Neural cell (in vitro differentiated cells): ENCODE results near the gene CAMK2B. TPM values are rescaled to one million over a fixed set of nuclear protein-coding genes. Genes with fewer than 3 reads are reported as not detected.

Source experiments
- H2AFZ ChIP-seq: fragments of 200-600, 300-800 bp; sonication (generic), shearing (Covaris generic); 2 replicates; pipeline ENCODE4 v1.6.0; 2014; ENCODE audit warnings: low read depth, mild to moderate bottlenecking, antibody characterized with exemption, low read length, moderate library complexity
- H3F3A ChIP-seq: fragments of 200-600 bp; shearing (Covaris generic); 2 replicates; pipeline ENCODE4 v1.6.1; 2016; ENCODE audit warnings: mild to moderate bottlenecking, moderate library complexity, mixed read lengths, antibody characterized with exemption, low read length; ENCODE audit not compliant: insufficient read depth, poor library complexity, severe bottlenecking
- H3K27ac ChIP-seq: fragments of 200-600, 300-800 bp; sonication (generic), shearing (Covaris generic); 2 replicates; pipeline ENCODE4 v1.5.1; 2014; ENCODE audit warnings: mild to moderate bottlenecking, low read length, moderate library complexity
- H3K27me3 ChIP-seq: fragments of 300-800, 200-600 bp; sonication (generic), shearing (Covaris generic); 2 replicates; pipeline ENCODE4 v1.6.0; 2014; ENCODE audit warnings: mild to moderate bottlenecking, low read depth, low read length, moderate library complexity; ENCODE audit not compliant: insufficient read depth
- H3K36me3 ChIP-seq: fragments of 300-800, 200-600 bp; sonication (generic), shearing (Covaris generic); 2 replicates; pipeline ENCODE4 v1.5.1; 2014; ENCODE audit warnings: mild to moderate bottlenecking, antibody characterized with exemption, low read length, moderate library complexity; ENCODE audit not compliant: insufficient read depth
- H3K4me2 ChIP-seq: fragments of 300-800, 200-600 bp; sonication (generic), shearing (Covaris generic); 2 replicates; pipeline ENCODE4 v1.6.0; 2014; ENCODE audit warnings: mild to moderate bottlenecking, low read length
- H3K4me3 ChIP-seq: fragments of 300-800, 200-600 bp; sonication (generic), shearing (Covaris generic); 2 replicates; pipeline ENCODE4 v1.5.1; 2014; ENCODE audit warnings: mild to moderate bottlenecking, low read length, moderate library complexity
- H3K79me2 ChIP-seq: fragments of 200-600 bp; shearing (Covaris generic); replicated peaks from 2 replicates; pipeline ENCODE4 v1.6.0; 2014; ENCODE audit warnings: mild to moderate bottlenecking, low read length, moderate library complexity; ENCODE audit not compliant: insufficient read depth
- H3K9ac ChIP-seq: fragments of 300-800, 200-600 bp; sonication (generic), shearing (Covaris generic); 2 replicates; pipeline ENCODE4 v1.6.1; 2016; ENCODE audit warnings: mild to moderate bottlenecking, low read length, mixed read lengths
- H3K9me2 ChIP-seq: fragments of 200-600 bp; shearing (Covaris generic); 2 replicates; pipeline ENCODE4 v1.6.1; 2016; ENCODE audit warnings: mild to moderate bottlenecking, low read length, mixed read lengths; ENCODE audit not compliant: insufficient read depth
- H3K9me3 ChIP-seq: fragments of 200-600, 300-800 bp; sonication (generic), shearing (Covaris generic); 2 replicates; pipeline ENCODE4 v1.6.1; 2016; ENCODE audit warnings: mild to moderate bottlenecking, mixed run types, low read length, moderate library complexity, mixed read lengths
- H4K20me1 ChIP-seq: fragments of 200-600 bp; shearing (Covaris generic); 2 replicates; pipeline ENCODE4 v1.6.1; 2016; ENCODE audit warnings: mild to moderate bottlenecking, mixed run types; ENCODE audit not compliant: insufficient read depth
- EP300 ChIP-seq: fragments of 450-650 bp; conservative IDR thresholded peaks from 2 replicates; pipeline ENCODE4 v1.6.1; 2014; ENCODE audit warnings: antibody characterized with exemption, mild to moderate bottlenecking, moderate library complexity; ENCODE audit not compliant: poor library complexity, severe bottlenecking
- EZH2 ChIP-seq: fragments of 200-600, 300-800 bp; shearing (Covaris generic), sonication (generic); IDR thresholded peaks from 2 replicates; pipeline ENCODE4 v1.6.1; 2014; ENCODE audit warnings: antibody characterized with exemption, low read length, borderline replicate concordance, mild to moderate bottlenecking; ENCODE audit not compliant: insufficient read depth, poor library complexity, severe bottlenecking
- MXI1 ChIP-seq: fragments of 450-650 bp; conservative IDR thresholded peaks from 2 replicates; pipeline ENCODE4 v1.6.1; 2014; ENCODE audit warnings: antibody characterized with exemption, mild to moderate bottlenecking; ENCODE audit not compliant: poor library complexity, severe bottlenecking
- POLR2AphosphoS5 ChIP-seq: IDR thresholded peaks from 2 replicates; pipeline ENCODE4 v1.6.1; 2012
- RAD21 ChIP-seq: fragments of 450-650 bp; conservative IDR thresholded peaks from 2 replicates; pipeline ENCODE4 v1.6.1; 2014; ENCODE audit warnings: antibody characterized with exemption, mild to moderate bottlenecking, moderate library complexity
- SMC3 ChIP-seq: fragments of 450-650 bp; conservative IDR thresholded peaks from 2 replicates; pipeline ENCODE4 v1.6.1; 2014; ENCODE audit warnings: antibody characterized with exemption, mild to moderate bottlenecking, moderate library complexity; ENCODE audit not compliant: poor library complexity
- TAF1 ChIP-seq: IDR thresholded peaks from 2 replicates; pipeline ENCODE4 v1.6.1; 2012; ENCODE audit warnings: low read depth
- polyA plus RNA-seq: library from polyadenylated mRNA; depleted of rRNA; stranded (reverse); fragments of >200 nt; gene quantifications from 2 replicates; pipeline ENCODE4 v1.2.3, GENCODE V29; 2014
- TF ChIP-seq, protein P1 (sequence below): fragments of 450-650 bp; IDR thresholded peaks from 2 replicates; pipeline ENCODE4 v1.5.1; 2014; ENCODE audit warnings: antibody characterized with exemption, mild to moderate bottlenecking, moderate library complexity; ENCODE audit not compliant: poor library complexity, severe bottlenecking
- TF ChIP-seq, protein P2 (sequence below): IDR thresholded peaks from 2 replicates; pipeline ENCODE4 v1.6.1; 2012; ENCODE audit warnings: borderline replicate concordance

The CAMK2B gene
- polyA plus RNA-seq, 1 donor from 2014 or later: 67.3 TPM

DNA sequence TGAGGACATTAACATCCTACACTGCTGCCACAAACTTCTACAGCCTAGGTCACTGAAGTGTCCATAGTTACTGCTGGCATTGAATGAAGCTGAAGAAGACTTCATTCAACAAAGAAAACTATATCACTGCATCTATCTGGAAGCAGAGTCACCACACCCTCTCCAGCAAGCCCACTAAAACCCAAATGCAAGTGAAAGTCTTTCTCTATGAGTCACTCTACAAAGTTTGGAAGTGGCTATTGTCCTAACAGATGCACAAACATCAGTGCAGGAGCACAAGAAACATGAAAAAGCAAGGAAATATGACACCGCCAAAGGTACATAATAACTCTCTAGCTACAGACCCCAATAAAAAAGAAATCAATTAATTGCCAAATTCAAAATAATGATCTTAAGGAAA lies 43.5 kb upstream of the CAMK2B start:
- Histone ChIP-seq H2AFZ (no peak overlapping the region), H3K9ac (no peak overlapping the region), H3K9me3 (no peaks in the 10 kb centered on the region), H3F3A (no peaks in the 10 kb centered on the region), H4K20me1 (no peaks in the 10 kb centered on the region), H3K4me3 (no peak overlapping the region), H3K9me2 (no peaks in the 10 kb centered on the region), H3K36me3 (no peaks in the 10 kb centered on the region), H3K27ac (no peak overlapping the region), H3K79me2 (no peaks in the 10 kb centered on the region), H3K4me2 (no peak overlapping the region), H3K27me3 (no peaks in the 10 kb centered on the region)
- TF ChIP-seq POLR2AphosphoS5 (no peak), RAD21 (no peak), EZH2 (no peak), SMC3 (no peak), TAF1 (no peak)
- TF ChIP-seq, protein P1, sequence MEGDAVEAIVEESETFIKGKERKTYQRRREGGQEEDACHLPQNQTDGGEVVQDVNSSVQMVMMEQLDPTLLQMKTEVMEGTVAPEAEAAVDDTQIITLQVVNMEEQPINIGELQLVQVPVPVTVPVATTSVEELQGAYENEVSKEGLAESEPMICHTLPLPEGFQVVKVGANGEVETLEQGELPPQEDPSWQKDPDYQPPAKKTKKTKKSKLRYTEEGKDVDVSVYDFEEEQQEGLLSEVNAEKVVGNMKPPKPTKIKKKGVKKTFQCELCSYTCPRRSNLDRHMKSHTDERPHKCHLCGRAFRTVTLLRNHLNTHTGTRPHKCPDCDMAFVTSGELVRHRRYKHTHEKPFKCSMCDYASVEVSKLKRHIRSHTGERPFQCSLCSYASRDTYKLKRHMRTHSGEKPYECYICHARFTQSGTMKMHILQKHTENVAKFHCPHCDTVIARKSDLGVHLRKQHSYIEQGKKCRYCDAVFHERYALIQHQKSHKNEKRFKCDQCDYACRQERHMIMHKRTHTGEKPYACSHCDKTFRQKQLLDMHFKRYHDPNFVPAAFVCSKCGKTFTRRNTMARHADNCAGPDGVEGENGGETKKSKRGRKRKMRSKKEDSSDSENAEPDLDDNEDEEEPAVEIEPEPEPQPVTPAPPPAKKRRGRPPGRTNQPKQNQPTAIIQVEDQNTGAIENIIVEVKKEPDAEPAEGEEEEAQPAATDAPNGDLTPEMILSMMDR: no peak

DNA sequence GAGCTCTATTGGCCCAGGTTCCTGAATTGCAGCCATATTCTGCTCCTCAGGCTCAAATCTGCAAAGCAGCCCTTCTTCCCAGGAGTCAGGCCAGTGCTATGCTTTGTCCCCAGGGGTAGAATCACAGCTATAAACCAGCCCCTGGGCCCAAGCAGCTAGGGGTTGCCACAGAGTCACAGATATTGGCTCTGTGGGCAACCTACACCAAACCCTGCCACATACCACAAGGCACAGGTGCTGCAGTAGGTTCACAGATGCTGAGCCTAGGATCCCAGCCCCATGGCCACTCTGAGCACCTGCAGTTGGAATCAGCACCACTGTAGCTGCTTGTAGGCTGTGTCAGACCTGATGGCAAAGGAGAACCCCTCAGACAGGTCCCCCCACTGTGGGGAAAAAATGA lies 43.1 kb upstream of the CAMK2B start:
- H3K79me2 ChIP-seq: no peaks in the 10 kb centered on the region
- no peak overlapping the region for H3K27ac ChIP-seq
- no peaks in the 10 kb centered on the region for H3K36me3 ChIP-seq
- no peaks in the 10 kb centered on the region for H3K9me3 ChIP-seq
- no peaks in the 10 kb centered on the region for H3K27me3 ChIP-seq
- TF ChIP-seq TAF1 (no peak), RAD21 (no peak), POLR2AphosphoS5 (no peak), EZH2 (no peak), SMC3 (no peak), MXI1 (no peak), EP300 (no peak)
- TF ChIP-seq, protein P2, sequence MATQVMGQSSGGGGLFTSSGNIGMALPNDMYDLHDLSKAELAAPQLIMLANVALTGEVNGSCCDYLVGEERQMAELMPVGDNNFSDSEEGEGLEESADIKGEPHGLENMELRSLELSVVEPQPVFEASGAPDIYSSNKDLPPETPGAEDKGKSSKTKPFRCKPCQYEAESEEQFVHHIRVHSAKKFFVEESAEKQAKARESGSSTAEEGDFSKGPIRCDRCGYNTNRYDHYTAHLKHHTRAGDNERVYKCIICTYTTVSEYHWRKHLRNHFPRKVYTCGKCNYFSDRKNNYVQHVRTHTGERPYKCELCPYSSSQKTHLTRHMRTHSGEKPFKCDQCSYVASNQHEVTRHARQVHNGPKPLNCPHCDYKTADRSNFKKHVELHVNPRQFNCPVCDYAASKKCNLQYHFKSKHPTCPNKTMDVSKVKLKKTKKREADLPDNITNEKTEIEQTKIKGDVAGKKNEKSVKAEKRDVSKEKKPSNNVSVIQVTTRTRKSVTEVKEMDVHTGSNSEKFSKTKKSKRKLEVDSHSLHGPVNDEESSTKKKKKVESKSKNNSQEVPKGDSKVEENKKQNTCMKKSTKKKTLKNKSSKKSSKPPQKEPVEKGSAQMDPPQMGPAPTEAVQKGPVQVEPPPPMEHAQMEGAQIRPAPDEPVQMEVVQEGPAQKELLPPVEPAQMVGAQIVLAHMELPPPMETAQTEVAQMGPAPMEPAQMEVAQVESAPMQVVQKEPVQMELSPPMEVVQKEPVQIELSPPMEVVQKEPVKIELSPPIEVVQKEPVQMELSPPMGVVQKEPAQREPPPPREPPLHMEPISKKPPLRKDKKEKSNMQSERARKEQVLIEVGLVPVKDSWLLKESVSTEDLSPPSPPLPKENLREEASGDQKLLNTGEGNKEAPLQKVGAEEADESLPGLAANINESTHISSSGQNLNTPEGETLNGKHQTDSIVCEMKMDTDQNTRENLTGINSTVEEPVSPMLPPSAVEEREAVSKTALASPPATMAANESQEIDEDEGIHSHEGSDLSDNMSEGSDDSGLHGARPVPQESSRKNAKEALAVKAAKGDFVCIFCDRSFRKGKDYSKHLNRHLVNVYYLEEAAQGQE: no peak
- TF ChIP-seq, protein P1: no peak
- no peak overlapping the region for H3K4me2 ChIP-seq
- H3K9me2 ChIP-seq: no peaks in the 10 kb centered on the region
- no peak overlapping the region for H2AFZ ChIP-seq
- H3F3A ChIP-seq: no peaks in the 10 kb centered on the region
- H4K20me1 ChIP-seq: no peaks in the 10 kb centered on the region
- no peak overlapping the region for H3K4me3 ChIP-seq
- no peak overlapping the region for H3K9ac ChIP-seq
